GM12891 (cell line): ENCODE results near the gene FURIN.
"Not testable (repeated sequence)": the region's sequence is repeated elsewhere in the genome, so short reads cannot be mapped to it uniquely, and the experiment has no call there.

Experiments used
- DNase-seq: peaks from one replicate; pipeline ENCODE4 v3.0.0; 2011; ENCODE audit warnings: low spot score; ENCODE audit not compliant: insufficient read length
- FAIRE-seq: peaks from 2 replicates; lab custom pipeline; 2011; peaks lifted over from hg19 to GRCh38; lab: Jason Lieb, UNC
- PAX5 ChIP-seq: IDR thresholded peaks from 2 replicates; pipeline ENCODE4 v1.6.1; 2011; ENCODE audit warnings: low read length, moderate library complexity, mild to moderate bottlenecking; ENCODE audit not compliant: insufficient read depth, severe bottlenecking
- POLR2A ChIP-seq: IDR thresholded peaks from 2 replicates; pipeline ENCODE4 v1.6.1; 2011; ENCODE audit warnings: low read depth, low read length, control low read depth
- POLR2AphosphoS5 ChIP-seq: IDR thresholded peaks from 2 replicates; pipeline ENCODE4 v1.6.1; 2011; ENCODE audit warnings: low read depth, low read length, control low read depth
- POU2F2 ChIP-seq: IDR thresholded peaks from 2 replicates; pipeline ENCODE4 v1.6.1; 2011; ENCODE audit warnings: low read depth, mild to moderate bottlenecking, control low read depth, low read length, moderate library complexity
- SPI1 ChIP-seq: IDR thresholded peaks from 2 replicates; pipeline ENCODE4 v1.6.1; 2011; ENCODE audit warnings: low read depth, low read length, control low read depth
- TAF1 ChIP-seq: IDR thresholded peaks from 2 replicates; pipeline ENCODE4 v1.6.1; 2011; ENCODE audit warnings: low read depth, low read length, control low read depth

The FURIN gene

DNA sequence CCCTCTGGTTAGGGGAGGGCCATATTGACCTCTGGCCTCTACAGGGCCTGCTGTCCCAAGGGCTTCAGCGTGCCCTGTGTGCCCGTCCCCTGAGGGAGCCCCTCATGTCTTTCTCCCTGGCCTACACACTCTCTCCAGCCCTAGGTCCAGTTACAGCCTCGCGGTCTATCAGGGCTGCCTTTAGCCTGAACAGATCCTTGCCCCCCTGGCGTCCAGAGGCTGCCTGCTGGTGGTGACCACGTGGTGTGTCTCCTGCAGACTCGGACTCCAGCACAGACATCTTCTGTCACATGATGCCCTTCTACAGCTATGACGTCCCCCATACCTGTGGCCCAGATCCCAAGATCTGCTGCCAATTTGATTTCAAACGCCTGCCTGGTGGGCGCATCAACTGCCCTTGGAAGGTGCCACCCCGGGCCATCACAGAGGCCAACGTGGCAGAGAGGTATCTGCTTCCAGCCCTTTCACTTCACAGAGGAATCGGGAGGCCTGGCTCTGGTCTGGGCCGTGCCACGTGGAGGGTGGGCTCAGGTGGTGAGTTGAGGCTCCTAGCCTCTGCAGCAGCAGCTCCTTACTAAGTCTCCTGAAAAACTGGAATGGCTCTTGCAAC is 38.8 kb downstream of the FURIN start:
- TF ChIP-seq POU2F2 (no peak), TAF1 (no peak), PAX5 (no peak), POLR2AphosphoS5 (no peak), SPI1 (no peak), POLR2A (no peak)
- no peak for FAIRE-seq
- no peak for DNase-seq

DNA sequence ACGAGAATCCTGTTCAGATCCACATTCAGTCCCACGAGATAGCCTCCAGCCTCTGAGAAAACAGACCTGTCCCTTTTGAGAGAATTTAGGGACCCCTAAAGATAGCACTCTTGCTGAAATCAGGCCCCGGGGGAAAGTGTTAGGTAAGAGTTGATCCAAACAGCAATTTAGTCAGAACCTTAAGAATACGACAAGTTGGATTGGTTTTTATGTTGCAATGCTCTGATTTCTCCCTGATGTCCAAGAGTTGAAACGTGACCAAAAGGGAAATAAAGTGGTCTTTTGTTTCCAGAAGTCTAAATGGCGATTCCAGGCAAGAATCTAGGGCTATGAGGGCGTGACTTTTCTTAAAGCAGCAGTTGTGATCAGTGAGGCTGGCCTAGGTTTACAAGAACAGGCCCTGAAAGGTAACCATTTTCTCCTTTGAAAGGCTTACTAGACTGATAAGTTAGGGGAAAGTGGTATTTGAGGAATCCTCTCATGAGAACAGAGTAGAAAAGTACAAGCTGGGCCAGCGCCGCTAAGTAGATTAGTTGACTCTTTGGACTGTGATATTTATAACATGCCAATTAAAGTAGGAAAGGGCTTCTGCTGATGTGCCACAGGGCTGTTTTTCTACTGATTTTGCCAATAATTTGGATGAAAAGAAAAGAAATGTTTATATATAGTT is 39.6 kb downstream of the FURIN start:
- FAIRE-seq, result no peak

DNA sequence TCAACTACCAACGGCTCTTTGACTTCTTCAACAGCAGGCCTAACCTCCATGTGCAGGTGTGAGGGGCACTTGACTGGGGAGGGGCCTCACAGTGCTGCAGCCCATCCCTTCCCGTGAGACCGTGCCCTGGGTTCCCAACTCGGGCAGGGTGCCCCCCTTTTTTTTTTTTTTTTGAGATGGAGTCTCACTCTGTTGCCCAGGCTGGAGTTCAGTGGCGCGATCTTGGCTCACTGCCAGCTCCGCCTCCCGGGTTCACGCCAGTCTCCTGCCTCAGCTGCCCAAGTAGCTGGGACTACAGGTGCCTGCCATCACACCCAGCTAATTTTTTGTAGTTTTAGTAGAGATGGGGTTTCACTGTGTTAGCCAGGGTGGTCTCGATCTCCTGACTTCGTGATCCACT is 41.1 kb downstream of the FURIN start:
- not testable (repeated sequence) for FAIRE-seq

More for the DNA sequence above, 39.6 kb downstream of the FURIN start:
- TF ChIP-seq POLR2A, result no peak
- no peak for TF ChIP-seq SPI1
- TF ChIP-seq POLR2AphosphoS5, result no peak
- no peak for TF ChIP-seq POU2F2
- TF ChIP-seq PAX5, result no peak
- no peak for TF ChIP-seq TAF1
- no peak for DNase-seq

DNA sequence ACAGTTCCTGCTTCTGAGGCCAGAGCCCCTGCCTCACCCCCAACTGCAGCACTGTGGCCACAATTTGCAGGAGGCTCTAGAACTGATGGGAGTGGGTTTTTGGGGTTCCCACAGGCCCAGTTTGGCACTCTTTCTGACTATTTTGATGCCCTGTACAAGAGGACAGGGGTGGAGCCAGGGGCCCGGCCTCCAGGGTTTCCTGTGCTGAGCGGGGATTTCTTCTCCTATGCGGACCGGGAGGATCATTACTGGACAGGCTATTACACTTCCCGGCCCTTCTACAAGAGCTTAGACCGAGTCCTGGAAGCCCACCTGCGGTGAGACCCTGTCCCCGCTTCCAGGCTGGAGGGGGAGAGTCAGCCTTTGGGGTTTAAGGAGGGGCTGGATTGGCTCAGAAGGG is 41.6 kb downstream of the FURIN start:
- DNase-seq (no peak), FAIRE-seq (no peak)
- TF ChIP-seq TAF1 (no peak), POLR2A (no peak), SPI1 (no peak), POLR2AphosphoS5 (no peak), PAX5 (no peak), POU2F2 (no peak)

More for the DNA sequence above, 41.1 kb downstream of the FURIN start:
- DNase-seq, result not testable (repeated sequence)

DNA sequence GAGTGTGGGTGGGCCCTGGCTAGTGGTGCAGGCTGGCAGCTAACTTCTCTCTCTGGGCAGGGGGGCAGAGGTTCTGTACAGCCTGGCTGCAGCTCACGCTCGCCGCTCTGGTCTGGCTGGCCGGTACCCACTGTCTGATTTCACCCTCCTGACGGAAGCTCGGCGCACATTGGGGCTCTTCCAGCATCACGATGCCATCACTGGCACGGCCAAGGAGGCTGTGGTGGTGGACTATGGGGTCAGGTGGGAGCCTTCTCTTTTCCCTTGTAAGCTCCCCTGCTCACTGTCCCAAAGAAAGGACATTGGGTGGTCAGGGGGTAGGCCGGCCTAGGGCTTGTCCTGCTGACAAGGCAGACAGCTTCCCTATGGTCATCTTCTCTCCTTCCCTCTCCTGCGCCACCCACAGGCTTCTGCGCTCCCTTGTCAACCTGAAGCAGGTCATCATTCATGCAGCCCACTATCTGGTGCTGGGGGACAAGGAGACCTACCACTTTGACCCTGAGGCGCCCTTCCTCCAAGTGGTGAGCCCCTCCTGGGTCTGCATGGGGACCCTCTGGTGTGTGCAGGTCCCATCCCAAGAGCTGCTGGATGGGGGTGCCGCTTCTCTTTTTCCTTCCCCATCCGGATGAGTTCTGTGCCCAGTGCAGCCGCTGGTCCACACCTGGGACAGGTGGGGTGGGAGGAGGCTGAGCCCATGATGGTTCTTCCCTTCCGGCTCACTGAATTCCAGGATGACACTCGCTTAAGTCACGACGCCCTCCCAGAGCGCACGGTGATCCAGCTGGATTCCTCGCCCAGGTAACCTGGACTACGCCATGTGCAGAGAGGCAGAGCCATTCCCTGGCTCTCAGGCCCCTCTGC is 42.3 kb downstream of the FURIN start:
- no peak for DNase-seq
- TF ChIP-seq POU2F2, result no peak
- no peak for TF ChIP-seq PAX5
- no peak for TF ChIP-seq POLR2AphosphoS5
- no peak for FAIRE-seq

DNA sequence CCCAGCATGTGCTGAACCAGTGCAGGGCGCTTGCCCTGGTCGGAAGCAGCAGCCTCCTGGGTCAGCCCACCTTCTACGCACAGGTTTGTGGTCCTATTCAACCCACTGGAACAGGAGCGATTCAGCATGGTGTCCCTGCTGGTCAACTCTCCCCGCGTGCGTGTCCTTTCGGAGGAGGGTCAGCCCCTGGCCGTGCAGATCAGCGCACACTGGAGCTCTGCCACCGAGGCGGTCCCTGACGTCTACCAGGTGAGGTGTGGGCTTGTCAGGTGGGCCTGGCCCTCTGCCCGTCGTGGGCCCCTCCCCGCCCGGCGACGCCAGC is 42.9 kb downstream of the FURIN start:
- no peak for DNase-seq
- FAIRE-seq, result no peak
- TF ChIP-seq PAX5 (no peak), POLR2AphosphoS5 (no peak), POU2F2 (no peak), POLR2A (no peak), SPI1 (no peak), TAF1 (no peak)

DNA sequence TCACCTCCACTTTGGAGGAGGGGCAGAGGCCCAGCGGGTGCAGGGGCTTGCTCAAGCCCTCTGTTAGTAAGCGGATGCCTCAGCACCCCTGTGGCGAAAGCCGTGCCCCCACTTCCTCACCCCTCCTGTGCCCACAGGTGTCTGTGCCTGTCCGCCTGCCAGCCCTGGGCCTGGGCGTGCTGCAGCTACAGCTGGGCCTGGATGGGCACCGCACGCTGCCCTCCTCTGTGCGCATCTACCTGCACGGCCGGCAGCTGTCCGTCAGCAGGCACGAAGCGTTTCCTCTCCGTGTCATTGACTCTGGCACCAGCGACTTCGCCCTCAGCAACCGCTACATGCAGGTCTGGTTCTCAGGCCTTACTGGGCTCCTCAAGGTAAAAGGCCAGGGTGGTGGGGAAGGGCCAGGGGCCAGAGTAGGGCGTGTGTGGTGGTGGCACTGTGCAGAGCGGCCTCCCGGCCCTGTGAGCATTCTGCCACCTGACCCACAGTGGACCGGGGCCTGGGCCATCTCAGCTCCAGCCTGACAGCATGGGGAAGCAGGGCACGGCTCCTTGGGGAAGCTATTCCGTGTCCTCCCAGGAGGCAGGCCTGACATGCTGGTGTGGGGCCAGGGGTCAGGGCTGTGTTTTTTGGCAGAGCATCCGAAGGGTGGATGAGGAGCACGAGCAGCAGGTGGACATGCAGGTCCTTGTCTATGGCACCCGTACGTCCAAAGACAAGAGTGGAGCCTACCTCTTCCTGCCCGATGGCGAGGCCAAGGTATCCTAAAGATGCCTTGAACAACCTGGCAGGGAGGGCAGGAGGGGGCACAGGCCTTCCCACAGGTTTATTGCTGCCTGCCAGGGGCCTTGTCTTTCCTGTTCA is 43.8 kb downstream of the FURIN start:
- DNase-seq (no peak), FAIRE-seq (no peak)
- TF ChIP-seq POLR2A (no peak), POLR2AphosphoS5 (no peak), TAF1 (no peak), POU2F2 (no peak), PAX5 (no peak), SPI1 (no peak)

DNA sequence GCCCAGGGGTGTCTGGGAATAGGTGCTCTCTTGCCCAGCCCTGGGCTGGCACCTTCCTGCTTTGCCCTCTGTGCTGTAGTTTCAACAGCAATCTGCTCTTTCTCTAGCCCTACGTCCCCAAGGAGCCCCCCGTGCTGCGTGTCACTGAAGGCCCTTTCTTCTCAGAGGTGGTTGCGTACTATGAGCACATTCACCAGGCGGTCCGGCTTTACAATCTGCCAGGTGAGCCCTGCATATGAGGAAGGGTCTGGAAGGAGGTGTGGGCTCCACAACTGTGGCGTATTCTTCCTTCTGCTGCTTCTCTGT is 44.3 kb downstream of the FURIN start:
- no peak for DNase-seq
- no peak for TF ChIP-seq POLR2A
- no peak for TF ChIP-seq POLR2AphosphoS5
- no peak for TF ChIP-seq POU2F2
- no peak for FAIRE-seq

DNA sequence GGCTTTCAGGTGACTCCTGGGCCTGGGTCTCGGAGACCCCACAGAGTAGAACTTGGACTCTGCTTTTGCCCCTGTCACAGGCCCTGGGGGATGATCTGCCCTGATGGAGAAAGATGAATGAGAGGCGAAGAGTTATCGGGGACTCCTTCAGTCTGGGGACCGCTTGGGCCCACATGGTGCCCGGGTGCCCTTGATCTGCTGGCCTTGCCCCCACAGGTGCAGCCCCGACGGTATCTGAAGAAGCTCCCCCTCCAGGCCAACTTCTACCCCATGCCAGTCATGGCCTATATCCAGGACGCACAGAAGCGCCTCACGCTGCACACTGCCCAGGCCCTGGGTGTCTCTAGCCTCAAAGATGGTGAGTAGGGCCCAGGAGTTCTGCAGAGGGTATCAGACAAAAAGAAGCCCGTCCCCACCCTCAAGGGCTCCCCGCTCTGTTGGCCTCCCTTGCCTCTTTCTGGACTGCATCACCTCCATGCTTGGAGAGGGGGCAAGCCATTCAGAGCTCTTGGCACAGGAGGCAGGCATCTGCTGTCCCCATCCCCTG is 45.1 kb downstream of the FURIN start:
- DNase-seq, result no peak
- TF ChIP-seq POLR2A (no peak), TAF1 (no peak), SPI1 (no peak), PAX5 (no peak), POLR2AphosphoS5 (no peak), POU2F2 (no peak)
- FAIRE-seq, result no peak
